Left colon (tissue), 2 donors: ENCODE results near the gene ZNF814. TPM values are rescaled to one million over a fixed set of nuclear protein-coding genes. Genes with fewer than 3 reads are reported as not detected.

ENCODE experiments used
- ATAC-seq: fragments of 200-7000 bp; cut with Tn5 transposase; one replicate; pipeline ENCODE4 v1.9.1; 2020; ENCODE audit warnings: mild to moderate bottlenecking, moderate library complexity
- DNase-seq, 2 donors: peaks; one replicate each; pipeline ENCODE4 v3.0.0-alpha.2; 2020
- intact Hi-C, 2 donors: fragments of 100-400 bp; cut with DNase I in 1 of 2; cut with micrococcal nuclease in 1 of 2; formaldehyde crosslinking; loops; one replicate each; pipeline versions ENCODE4 v1.11.2 to v1.14.0; 2022; cut with DNase I, micrococcal nuclease
- total RNA-seq, 2 donors: library from RNA; stranded (reverse); fragmentation: NEBNext Ultra II Directional; extraction: Animal tissue kit (Norgen Biotek cat#: 25700); gene quantifications; one replicate each; pipeline ENCODE4 v1.2.1, GENCODE V29; 2021
- donor health status: DM: no; HTN: no; CAD: no.
- donor health status: DM: yes; HTN: yes; CAD: no.

The ZNF814 gene
- total RNA-seq, 2 donors from 2014 or later: 14.6 to 15.4 TPM

DNA sequence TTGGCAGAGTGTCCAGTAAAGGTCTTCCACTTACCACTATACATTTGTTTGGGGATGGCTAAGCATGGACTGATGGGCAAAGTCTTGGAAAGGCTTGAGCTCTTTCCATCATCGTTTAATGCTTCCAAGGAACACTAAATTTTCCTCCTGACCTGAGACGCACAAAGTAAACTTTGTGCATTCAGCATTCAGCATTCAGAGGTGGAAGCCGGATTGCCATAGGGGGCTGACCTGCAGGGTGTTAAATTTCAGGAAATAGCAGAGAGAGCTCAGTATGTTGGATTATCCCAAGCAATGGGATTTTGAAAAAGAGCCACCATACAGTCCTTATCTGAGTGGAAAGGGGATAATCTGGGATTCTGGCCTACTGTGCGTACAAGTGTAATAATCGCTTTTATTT lies 88.1 kb downstream of the ZNF814 start:
- DNase-seq (no peak), ATAC-seq (no peak)

More for the DNA sequence above, 88.1 kb downstream of the ZNF814 start:
- intact Hi-C loops: no loop called here

Other genes with a start within 250 kb of the ZNF814 start
- gene ZSCAN4, start 220.1 kb downstream of the ZNF814 start, total RNA-seq: not detected
- 1 to 10 TPM; 4.9 to 5.2 TPM for gene ZNF551, start 207.1 kb downstream of the ZNF814 start, total RNA-seq
- 1 to 10 TPM in 1 of 2 donors, under 1 TPM in 1; 0.67 to 1.8 TPM for gene ZNF154, start 179.8 kb downstream of the ZNF814 start, total RNA-seq
- 1 to 10 TPM; 2.2 to 3.1 TPM for gene ZNF671, start 161.4 kb downstream of the ZNF814 start, total RNA-seq
- gene ZNF776, start 142.2 kb downstream of the ZNF814 start, total RNA-seq: 10 to 100 TPM; 13.3 to 16.5 TPM
- 10 to 100 TPM; 13.0 to 15.2 TPM for gene ZNF586, start 119.4 kb downstream of the ZNF814 start, total RNA-seq
- gene ZNF552, start 74.1 kb downstream of the ZNF814 start, total RNA-seq: 10 to 100 TPM; 24.1 to 31.7 TPM
- gene ZNF587B, start 58.7 kb downstream of the ZNF814 start, total RNA-seq: 10 to 100 TPM; 13.0 to 22.4 TPM
- 10 to 100 TPM; 50.5 to 64.8 TPM for gene ZNF587, start 39.2 kb downstream of the ZNF814 start, total RNA-seq
- gene ZNF417, start 27.6 kb upstream of the ZNF814 start, total RNA-seq: 10 to 100 TPM; 12.3 TPM
- gene ZNF418, start 46.4 kb upstream of the ZNF814 start, total RNA-seq: 1 to 10 TPM in 1 of 2 donors, under 1 TPM in 1; 0.98 to 2.1 TPM
- 1 to 10 TPM; 2.6 to 3.0 TPM for gene ZNF256, start 58.7 kb upstream of the ZNF814 start, total RNA-seq
- 1 to 10 TPM in 1 of 2 donors, under 1 TPM in 1; 0.47 to 1.8 TPM for gene C19orf18, start 85.5 kb upstream of the ZNF814 start, total RNA-seq
- gene ZNF606, start 113.8 kb upstream of the ZNF814 start, total RNA-seq: 10 to 100 TPM; 10.4 to 13.5 TPM
- not detected for gene ZSCAN1, start 145.0 kb upstream of the ZNF814 start, total RNA-seq
- 1 to 10 TPM; 1.1 to 1.2 TPM for gene ZNF135, start 170.2 kb upstream of the ZNF814 start, total RNA-seq
- gene ZSCAN18, start 209.2 kb upstream of the ZNF814 start, total RNA-seq: 10 to 100 TPM; 19.8 to 22.6 TPM